Colon (tissue), 2 donors: Measurements from ENCODE around the gene PRR12.

Experiments used
- FAIRE-seq: peaks from 2 replicates; lab custom pipeline; 2012; peaks lifted over from hg19 to GRCh38; lab: Jason Lieb, UNC
- donor health status: control.
- donor health status: control.

PRR12 gene, protein sequence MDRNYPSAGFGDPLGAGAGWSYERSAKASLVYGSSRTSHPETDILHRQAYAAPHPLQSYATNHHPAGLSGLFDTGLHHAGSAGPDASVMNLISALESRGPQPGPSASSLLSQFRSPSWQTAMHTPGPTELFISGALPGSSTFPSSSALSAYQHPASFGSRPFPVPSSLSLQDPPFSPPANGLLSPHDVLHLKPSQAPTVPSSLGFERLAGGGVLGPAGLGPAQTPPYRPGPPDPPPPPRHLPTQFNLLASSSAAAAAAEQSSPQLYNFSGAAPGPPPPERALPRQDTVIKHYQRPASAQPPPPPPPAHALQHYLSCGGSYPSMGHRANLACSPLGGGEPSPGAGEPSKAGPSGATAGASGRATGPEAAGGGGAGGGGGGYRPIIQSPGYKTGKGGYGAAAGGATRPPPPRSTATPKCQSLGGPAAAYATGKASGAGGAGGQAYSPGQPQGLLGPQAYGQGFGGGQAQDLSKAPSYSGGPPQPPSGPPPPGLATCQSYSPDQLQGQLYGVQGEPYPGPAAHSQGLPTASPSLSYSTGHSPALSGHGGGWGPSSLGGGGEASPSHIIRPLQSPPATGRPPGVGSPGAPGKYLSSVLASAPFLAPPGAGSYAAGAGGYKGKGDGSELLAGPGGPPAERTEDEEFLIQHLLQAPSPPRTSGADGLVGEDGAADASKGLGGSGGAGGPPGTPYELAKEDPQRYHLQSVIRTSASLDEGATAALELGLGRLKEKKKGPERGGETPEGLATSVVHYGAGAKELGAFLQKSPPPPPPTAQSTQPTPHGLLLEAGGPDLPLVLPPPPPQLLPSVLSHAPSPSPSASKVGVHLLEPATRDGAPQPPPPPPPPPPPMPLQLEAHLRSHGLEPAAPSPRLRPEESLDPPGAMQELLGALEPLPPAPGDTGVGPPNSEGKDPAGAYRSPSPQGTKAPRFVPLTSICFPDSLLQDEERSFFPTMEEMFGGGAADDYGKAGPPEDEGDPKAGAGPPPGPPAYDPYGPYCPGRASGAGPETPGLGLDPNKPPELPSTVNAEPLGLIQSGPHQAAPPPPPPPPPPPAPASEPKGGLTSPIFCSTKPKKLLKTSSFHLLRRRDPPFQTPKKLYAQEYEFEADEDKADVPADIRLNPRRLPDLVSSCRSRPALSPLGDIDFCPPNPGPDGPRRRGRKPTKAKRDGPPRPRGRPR (N-terminal part only)

GRCh38 chr19:49590971-49591730 is at the start of gene PRR12:
PRR12 (plus strand) TSS chr19:49591182; CDS start chr19:49591655, 473 bp downstream.
- FAIRE-seq, result no peak

- no peak for FAIRE-seq
These were observed 49.1 kb upstream of the PRR12 start for GRCh38 chr19:49541914-49542313.

DNA sequence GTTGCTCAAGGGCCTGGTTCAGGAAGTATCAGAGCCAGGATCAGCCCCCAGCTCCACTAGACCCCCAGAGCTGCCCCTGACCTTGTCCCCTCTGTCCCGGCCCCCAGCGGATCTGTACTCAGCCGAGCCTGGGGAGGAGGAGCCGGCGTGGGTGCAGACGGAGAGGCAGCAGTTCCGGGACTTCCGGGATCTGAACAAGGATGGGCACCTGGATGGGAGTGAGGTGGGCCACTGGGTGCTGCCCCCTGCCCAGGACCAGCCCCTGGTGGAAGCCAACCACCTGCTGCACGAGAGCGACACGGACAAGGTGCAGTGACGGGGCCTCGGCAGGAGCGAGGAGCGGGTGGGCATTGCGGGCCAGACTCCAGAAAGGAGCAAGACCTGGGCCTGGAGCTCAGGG is 48.5 kb upstream of the PRR12 start:
- FAIRE-seq, result no peak

DNA sequence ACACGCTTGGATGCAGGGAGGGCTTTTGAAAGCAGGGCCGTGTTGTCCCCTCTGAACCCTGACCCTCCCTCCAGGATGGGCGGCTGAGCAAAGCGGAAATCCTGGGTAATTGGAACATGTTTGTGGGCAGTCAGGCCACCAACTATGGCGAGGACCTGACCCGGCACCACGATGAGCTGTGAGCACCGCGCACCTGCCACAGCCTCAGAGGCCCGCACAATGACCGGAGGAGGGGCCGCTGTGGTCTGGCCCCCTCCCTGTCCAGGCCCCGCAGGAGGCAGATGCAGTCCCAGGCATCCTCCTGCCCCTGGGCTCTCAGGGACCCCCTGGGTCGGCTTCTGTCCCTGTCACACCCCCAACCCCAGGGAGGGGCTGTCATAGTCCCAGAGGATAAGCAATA is 48.0 kb upstream of the PRR12 start:
- no peak for FAIRE-seq

DNA sequence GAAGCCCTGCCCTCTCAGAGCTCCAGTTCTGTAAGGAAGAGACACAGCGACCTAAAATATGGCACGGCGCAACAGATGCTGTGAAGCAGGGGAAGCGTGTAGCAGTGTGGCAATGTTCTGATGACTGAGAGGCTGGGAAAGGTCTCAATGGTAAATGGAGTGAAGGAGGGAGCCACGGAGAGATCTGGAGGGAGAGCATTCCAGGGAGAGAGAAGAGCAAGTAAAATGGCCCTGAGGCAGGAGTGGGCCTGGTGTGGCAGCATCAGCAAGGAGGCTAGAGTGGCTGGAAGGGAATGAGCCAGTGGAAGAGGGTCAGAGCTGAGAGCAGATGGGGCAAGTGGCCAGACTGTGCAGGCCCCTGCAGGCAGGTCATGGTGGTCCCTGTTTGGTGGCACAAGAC is 46.8 kb upstream of the PRR12 start:
- FAIRE-seq, result no peak

DNA sequence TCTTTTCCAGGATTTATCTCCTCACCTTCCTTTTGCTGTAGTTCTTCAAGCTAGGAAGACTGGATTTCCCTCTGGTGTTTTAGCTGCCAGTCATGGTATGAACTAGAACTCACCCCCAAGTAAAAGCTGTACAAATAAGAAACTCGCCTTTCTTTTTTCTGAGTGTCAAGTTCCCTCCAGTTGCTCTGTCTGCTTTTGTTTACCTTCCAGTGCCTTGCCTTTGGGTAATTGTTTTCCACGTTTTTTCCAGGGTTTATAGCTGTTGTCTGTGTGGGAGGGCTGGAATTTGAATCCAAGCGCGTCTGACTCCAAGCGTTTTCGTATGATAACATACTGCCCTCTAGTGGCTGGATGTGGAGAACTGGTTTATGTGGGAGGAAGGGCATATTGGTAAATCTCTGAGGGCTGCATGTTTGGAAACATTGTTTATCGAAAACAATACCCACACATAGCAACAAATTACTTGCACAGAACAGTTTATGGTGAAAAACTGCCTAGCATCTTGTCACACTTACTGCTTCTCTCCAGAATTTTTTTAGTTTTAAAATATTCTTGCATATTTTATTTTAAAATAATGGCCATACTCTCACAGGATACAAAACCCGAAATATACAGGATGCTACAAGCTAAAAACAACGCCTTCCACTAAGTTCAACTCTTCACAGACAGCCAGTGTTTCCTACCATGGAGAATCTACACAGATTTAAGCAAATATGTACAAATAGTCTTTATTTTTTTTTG is 44.0 kb upstream of the PRR12 start:
- FAIRE-seq, result peak; percentile 49

DNA sequence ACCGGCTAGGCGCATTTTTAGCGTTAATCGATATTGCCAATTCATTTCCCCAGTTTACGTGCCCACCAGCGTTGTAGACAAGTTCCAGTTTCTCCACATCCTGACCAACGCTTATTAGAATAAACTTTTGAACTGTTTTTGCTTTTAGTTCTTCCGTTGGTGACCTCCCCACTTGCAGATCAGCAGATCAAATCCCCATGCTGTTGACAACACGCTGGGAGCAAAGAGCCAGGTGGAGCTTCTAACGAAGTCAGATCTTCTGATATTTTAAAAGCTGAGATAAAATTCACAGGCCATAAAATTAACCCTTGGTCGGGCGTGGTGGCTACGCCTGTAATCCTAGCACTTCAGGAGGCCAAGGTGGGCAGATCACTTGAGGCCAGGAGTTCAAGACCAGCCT is 41.9 kb upstream of the PRR12 start:
- no peak for FAIRE-seq

GRCh38 chr19:49551531-49551930 is 39.5 kb upstream of the PRR12 start:
- no peak for FAIRE-seq

GRCh38 chr19:49552749-49553148 is 38.2 kb upstream of the PRR12 start:
- FAIRE-seq, result no peak

DNA sequence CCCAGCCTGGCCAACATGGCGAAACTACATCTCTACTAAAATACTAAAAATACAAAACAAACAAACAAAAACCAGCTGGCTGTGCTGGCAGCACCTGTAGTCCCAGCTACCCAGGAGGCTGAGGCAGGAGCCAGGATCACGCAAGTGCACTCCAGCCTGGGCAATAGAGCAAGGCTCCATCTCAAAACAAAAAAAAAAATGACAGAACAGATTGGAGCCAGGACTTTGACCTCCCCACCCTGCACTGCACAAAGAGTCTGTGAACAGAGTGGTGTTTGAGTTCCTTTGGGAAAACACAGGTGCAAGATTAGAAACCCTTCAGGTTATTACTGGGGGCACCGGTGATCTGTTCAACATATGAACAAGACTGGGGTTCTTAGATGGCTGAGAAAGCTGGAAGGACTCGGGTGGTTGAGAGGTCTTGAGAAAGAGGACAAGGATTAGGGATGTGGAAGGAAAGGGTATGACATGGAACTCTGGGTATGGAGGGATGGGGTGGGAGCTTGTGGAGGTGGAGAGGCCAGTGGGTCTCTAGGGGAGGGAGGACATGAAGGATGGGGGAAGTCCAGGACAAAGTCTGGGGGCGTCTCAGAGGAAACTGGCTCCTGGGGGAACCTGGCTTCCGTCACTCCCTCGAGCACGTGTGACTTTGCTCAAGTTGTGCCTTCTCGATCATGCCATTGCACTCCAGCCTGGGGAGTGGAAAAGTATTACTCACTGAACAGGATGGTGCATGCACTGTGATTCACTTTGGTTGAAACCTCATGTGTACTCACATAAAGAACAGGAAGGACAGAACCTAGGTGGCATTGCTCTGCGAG is 37.3 kb upstream of the PRR12 start:
- FAIRE-seq, result no peak

DNA sequence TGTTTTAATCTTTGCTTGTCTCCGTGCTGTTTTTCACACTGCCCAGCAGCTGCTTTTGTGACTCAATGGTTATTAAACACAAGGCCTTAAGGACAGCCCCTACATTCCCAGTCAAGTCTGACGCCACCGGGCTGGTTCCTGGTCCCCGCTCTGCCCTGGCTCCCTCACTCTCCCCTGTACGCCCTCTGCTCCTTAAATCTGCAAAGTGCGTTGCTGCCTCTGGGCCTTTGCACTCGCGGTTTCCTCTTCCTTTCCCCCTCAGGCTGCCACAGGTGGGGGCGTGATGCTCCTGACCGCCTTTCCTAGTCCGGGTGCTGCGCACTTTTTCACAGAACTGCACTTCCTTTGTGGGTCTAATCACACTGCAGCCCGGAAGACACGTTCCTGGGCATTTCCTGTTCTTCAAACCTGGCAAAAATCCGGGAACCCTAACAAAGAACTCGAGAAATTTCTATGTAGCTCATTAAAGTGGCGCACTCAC is 36.2 kb upstream of the PRR12 start:
- no peak for FAIRE-seq

GRCh38 chr19:49555600-49556411 is 35.2 kb upstream of the PRR12 start:
- no peak for FAIRE-seq

GRCh38 chr19:49556412-49557398 is 34.3 kb upstream of the PRR12 start:
- FAIRE-seq, result no peak

GRCh38 chr19:49557641-49558325 is 33.2 kb upstream of the PRR12 start:
- no peak for FAIRE-seq

DNA sequence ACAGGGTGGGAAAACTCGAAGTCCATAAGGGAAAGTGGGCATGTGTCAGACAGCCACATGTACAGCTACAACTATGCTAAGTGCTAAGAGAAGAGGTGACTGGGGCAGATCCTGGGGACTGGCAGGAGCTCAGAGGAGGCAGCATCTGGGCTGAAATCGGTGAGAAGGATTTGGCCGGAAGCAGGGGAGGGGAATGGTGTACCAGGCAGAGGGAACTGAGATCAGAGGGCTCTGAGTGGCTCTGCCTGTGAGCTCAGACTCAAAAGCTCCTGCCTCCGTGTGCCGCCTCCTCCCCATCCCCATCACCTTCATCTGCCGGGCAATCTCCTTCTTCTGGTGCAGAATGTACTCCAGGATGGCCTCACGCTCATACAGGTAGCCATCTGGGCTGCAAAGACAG is 32.4 kb upstream of the PRR12 start:
- FAIRE-seq, result no peak

GRCh38 chr19:49559443-49559842 is 31.5 kb upstream of the PRR12 start:
- no peak for FAIRE-seq

- FAIRE-seq, result no peak
These were observed 31.1 kb upstream of the PRR12 start for GRCh38 chr19:49559928-49560327.
